OCI-LY1 (cell line): ENCODE results near the gene BTK.
"Not testable (repeated sequence)": the region's sequence is repeated elsewhere in the genome, so short reads cannot be mapped to it uniquely, and the experiment has no call there.

ENCODE experiments used
- H2AFZ ChIP-seq: fragments of 200-600 bp; sonication (generic), shearing (Covaris generic); 2 replicates; pipeline ENCODE4 v1.6.0; 2014; ENCODE audit warnings: antibody characterized with exemption, mild to moderate bottlenecking, low read length
- H3F3A ChIP-seq: fragments of 200-600 bp; sonication (generic), shearing (Covaris generic); 2 replicates; pipeline ENCODE4 v1.6.0; 2014; ENCODE audit warnings: mild to moderate bottlenecking, antibody characterized with exemption, low read length, moderate library complexity; ENCODE audit not compliant: insufficient read depth
- H3K27ac ChIP-seq: fragments of 200-600 bp; sonication (generic); 2 replicates; pipeline ENCODE4 v1.5.1; 2014; ENCODE audit warnings: low read length, mixed run types, mild to moderate bottlenecking, low read depth; ENCODE audit not compliant: poor library complexity, severe bottlenecking
- H3K27me3 ChIP-seq: fragments of 200-600 bp; sonication (generic); 2 replicates; pipeline ENCODE4 v1.6.0; 2014; ENCODE audit warnings: antibody characterized with exemption, mild to moderate bottlenecking, low read length, moderate library complexity; ENCODE audit not compliant: insufficient read depth
- H3K36me3 ChIP-seq: fragments of 200-600 bp; sonication (generic); 2 replicates; pipeline ENCODE4 v1.6.1; 2014; ENCODE audit warnings: mild to moderate bottlenecking, antibody characterized with exemption, low read length, moderate library complexity, mixed read lengths; ENCODE audit not compliant: insufficient read depth
- H3K4me1 ChIP-seq: fragments of 200-600 bp; sonication (generic); 2 replicates; pipeline ENCODE4 v1.5.1; 2014; ENCODE audit warnings: mild to moderate bottlenecking, low read length, moderate library complexity; ENCODE audit not compliant: insufficient read depth, severe bottlenecking
- H3K4me2 ChIP-seq: fragments of 200-600 bp; sonication (generic), shearing (Covaris generic); 2 replicates; pipeline ENCODE4 v1.6.1; 2014; ENCODE audit warnings: low read length
- H3K4me3 ChIP-seq: fragments of 200-600 bp; sonication (generic); 2 replicates; pipeline ENCODE4 v1.5.1; 2014; ENCODE audit warnings: low read length, low read depth, mild to moderate bottlenecking, mixed read lengths; ENCODE audit not compliant: poor library complexity, severe bottlenecking
- H3K79me2 ChIP-seq: fragments of 200-600 bp; shearing (Covaris generic); 2 replicates; pipeline ENCODE4 v1.6.1; 2016; ENCODE audit warnings: mixed run types, low read length, mixed read lengths; ENCODE audit not compliant: insufficient read depth
- H3K9ac ChIP-seq: fragments of 200-600 bp; sonication (generic), shearing (Covaris generic); 2 replicates; pipeline ENCODE4 v1.6.1; 2014; ENCODE audit warnings: mild to moderate bottlenecking, low read length, mixed read lengths
- H3K9me2 ChIP-seq: fragments of 200-600 bp; sonication (generic), shearing (Covaris generic); 2 replicates; pipeline ENCODE4 v1.6.1; 2014; ENCODE audit warnings: low read depth, mild to moderate bottlenecking, low read length, mixed read lengths
- H3K9me3 ChIP-seq: fragments of 200-600 bp; shearing (Covaris generic); 2 replicates; pipeline ENCODE4 v1.6.1; 2014; ENCODE audit warnings: low read length, mixed read lengths
- H4K20me1 ChIP-seq: fragments of 200-600 bp; sonication (generic), shearing (Covaris generic); 2 replicates; pipeline ENCODE4 v1.6.0; 2016; ENCODE audit warnings: mild to moderate bottlenecking, low read length; ENCODE audit not compliant: insufficient read depth
- EZH2 ChIP-seq: fragments of 200-600 bp; sonication (generic), shearing (Covaris generic); IDR thresholded peaks from 2 replicates; pipeline ENCODE4 v1.8.0; 2017; ENCODE audit warnings: borderline replicate concordance, mixed run types, mild to moderate bottlenecking, antibody characterized with exemption, low read length, moderate library complexity, mixed read lengths
- TF ChIP-seq, protein P1 (sequence below): fragments of 200-600 bp; sonication (generic), shearing (Covaris generic); IDR thresholded peaks from 2 replicates; pipeline ENCODE4 v1.5.1; 2017; ENCODE audit warnings: mild to moderate bottlenecking, antibody characterized with exemption, low read length, moderate library complexity, mixed read lengths

The BTK gene

DNA sequence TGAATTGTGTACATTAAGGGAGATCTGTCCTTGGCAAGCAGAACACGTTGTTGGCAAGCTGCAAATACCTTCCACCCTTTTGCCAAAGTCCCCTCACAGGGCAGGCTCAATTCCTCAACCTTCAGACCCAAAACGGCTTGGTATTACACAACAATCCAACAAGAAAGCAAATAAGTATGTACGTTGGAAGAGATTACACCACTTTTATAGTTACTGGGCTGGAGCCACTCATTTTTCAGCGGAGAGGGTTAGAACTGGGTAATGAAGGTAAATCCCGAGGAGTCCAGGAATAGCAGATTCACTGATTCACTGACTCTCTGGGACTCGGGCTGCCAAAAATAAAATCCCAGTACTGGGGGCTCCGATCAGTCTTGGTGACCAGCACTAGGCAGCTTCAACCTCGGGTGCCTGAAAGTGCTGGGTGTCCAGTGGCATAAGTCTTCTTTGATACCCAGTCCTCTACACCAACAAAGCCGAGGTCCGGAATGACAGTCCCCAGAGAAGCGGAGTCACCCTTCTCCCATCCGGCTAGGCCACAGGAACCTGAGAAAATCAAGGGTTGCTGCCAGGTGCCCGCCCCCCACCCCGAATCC, 38.0 kb downstream of the BTK start:
- Histone ChIP-seq H3K9ac (peak overlapping the region; percentile 93), H3K79me2 (peaks cover 21% of the 10 kb centered on the region), H3K9me3 (no peaks in the 10 kb centered on the region), H3K4me1 (peaks cover 20% of the 10 kb centered on the region), H3K4me3 (peak overlapping the region; percentile 95), H3F3A (no peaks in the 10 kb centered on the region), H3K27me3 (no peaks in the 10 kb centered on the region), H3K4me2 (peak overlapping the region; percentile 96), H3K27ac (no peak overlapping the region), H3K36me3 (peaks cover 24% of the 10 kb centered on the region), H2AFZ (no peak overlapping the region), H4K20me1 (no peaks in the 10 kb centered on the region), H3K9me2 (no peaks in the 10 kb centered on the region)
- TF ChIP-seq, protein P1, sequence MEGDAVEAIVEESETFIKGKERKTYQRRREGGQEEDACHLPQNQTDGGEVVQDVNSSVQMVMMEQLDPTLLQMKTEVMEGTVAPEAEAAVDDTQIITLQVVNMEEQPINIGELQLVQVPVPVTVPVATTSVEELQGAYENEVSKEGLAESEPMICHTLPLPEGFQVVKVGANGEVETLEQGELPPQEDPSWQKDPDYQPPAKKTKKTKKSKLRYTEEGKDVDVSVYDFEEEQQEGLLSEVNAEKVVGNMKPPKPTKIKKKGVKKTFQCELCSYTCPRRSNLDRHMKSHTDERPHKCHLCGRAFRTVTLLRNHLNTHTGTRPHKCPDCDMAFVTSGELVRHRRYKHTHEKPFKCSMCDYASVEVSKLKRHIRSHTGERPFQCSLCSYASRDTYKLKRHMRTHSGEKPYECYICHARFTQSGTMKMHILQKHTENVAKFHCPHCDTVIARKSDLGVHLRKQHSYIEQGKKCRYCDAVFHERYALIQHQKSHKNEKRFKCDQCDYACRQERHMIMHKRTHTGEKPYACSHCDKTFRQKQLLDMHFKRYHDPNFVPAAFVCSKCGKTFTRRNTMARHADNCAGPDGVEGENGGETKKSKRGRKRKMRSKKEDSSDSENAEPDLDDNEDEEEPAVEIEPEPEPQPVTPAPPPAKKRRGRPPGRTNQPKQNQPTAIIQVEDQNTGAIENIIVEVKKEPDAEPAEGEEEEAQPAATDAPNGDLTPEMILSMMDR = no peak
- no peak for TF ChIP-seq EZH2

DNA sequence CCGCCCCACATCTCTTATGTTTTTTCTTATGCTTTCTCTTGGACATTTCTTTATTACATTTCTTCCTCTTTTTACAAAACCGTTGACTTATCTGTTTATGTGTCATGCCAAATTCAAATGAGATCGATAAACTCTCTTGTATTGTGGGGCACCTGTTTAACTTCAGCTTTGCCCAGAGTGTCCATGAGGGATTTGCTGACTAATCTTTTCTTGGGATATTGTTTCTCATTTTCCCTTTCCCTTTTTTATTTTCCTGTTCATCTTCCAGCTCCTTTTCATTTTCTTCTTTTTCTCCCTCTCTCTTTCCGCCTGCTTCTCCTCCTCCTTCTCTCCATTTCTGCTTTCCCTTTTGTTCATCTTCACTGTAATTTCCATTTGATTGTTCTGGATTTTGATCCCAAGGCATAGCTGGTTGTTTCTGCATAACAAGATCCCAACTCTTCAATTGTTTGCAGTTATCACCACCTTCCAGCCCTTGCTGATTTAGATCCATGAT, 48.2 kb downstream of the BTK start:
- Histone ChIP-seq H3K4me1 (no peaks in the 10 kb centered on the region), H3K36me3 (no peaks in the 10 kb centered on the region), H3K27ac (no peak overlapping the region), H3F3A (no peaks in the 10 kb centered on the region), H3K4me2 (no peak overlapping the region), H3K4me3 (no peak overlapping the region), H3K79me2 (no peaks in the 10 kb centered on the region), H3K9me2 (no peaks in the 10 kb centered on the region), H3K9me3 (no peaks in the 10 kb centered on the region), H3K9ac (no peak overlapping the region), H3K27me3 (no peaks in the 10 kb centered on the region), H2AFZ (no peak overlapping the region), H4K20me1 (no peaks in the 10 kb centered on the region)
- TF ChIP-seq, protein P1 = no peak
- no peak for TF ChIP-seq EZH2

DNA sequence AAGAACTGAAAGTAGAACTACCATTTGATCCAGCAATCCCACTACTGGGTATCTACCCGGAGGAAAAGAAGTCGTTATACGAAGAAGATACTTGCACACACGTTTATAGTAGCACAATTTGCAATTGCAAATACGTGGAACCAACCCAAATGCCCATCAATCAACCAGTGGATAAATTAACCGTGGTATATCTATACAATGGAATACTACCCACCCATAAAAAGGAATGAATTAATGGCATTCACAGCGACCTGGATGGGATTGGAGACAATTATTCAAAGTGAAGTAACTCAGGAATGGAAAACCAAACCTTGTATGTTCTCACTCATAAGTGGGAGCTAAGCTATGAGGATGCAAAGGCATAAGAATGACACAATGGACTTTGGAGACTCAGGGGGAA, 51.7 kb downstream of the BTK start:
- not testable (repeated sequence) for H3F3A ChIP-seq, H3K9me2 ChIP-seq, H3K4me1 ChIP-seq, H3K4me3 ChIP-seq, H3K36me3 ChIP-seq, H3K27ac ChIP-seq, H3K9me3 ChIP-seq, H4K20me1 ChIP-seq, H3K27me3 ChIP-seq, H3K9ac ChIP-seq, H3K4me2 ChIP-seq, H3K79me2 ChIP-seq, H2AFZ ChIP-seq

DNA sequence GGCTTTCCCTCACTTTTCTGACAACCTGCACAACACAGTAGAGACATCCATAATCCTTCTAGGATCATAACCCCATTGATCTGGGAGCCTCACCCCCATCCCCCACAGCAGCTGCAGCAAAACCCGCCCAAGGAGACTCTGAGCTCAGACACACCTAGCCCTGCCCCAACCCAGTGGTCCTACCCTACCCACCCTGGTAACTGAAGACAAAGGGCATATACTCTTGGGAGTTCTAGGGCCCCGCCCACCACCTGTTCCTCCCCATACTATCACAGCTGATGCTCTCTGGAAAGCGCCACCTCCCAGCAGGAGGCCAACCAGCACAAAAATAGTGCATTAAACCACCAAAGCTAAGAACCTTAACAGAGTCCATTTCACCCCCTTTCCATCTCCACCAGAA, 59.4 kb downstream of the BTK start:
- not testable (repeated sequence) for H3K36me3 ChIP-seq, H2AFZ ChIP-seq, H3K4me3 ChIP-seq, H3F3A ChIP-seq, H3K9ac ChIP-seq, H3K27me3 ChIP-seq, H3K9me2 ChIP-seq, H3K9me3 ChIP-seq, H3K27ac ChIP-seq, H3K79me2 ChIP-seq, H4K20me1 ChIP-seq, H3K4me2 ChIP-seq, H3K4me1 ChIP-seq
